Measurements from ENCODE around the gene CRACR2B.

Gene CRACR2B

GRCh38 chr11:811446-812245 lies 16.1 kb upstream of the CRACR2B start:
- no peak for DNase-seq (ENCODE audit: low spot score)

GRCh38 chr11:812390-812789 lies 15.3 kb upstream of the CRACR2B start:
- no peak for DNase-seq (ENCODE audit: low spot score)

GRCh38 chr11:813072-813455 lies 14.7 kb upstream of the CRACR2B start:
- no peak for DNase-seq (ENCODE audit: low spot score)

- no peak for DNase-seq (ENCODE audit: low spot score)
Measured at GRCh38 chr11:813456-814096, 14.1 kb upstream of the CRACR2B start.

- no peak for DNase-seq (ENCODE audit: low spot score)
Measured at GRCh38 chr11:815675-816432, 11.9 kb upstream of the CRACR2B start.

- no peak for DNase-seq (ENCODE audit: low spot score)
Measured at GRCh38 chr11:816433-816779, 11.3 kb upstream of the CRACR2B start.

GRCh38 chr11:818396-819128 lies 9.2 kb upstream of the CRACR2B start, which contains the start of gene PNPLA2:
TSS of gene PNPLA2 (plus strand) at chr11:818914. CDS start at chr11:819719, 805 bp downstream.
- no peak for DNase-seq (ENCODE audit: low spot score)

- DNase-seq (ENCODE audit: low spot score), result peak; percentile 93
Measured at GRCh38 chr11:819129-819931, 8.4 kb upstream of the CRACR2B start.

GRCh38 chr11:819943-820649 lies 7.6 kb upstream of the CRACR2B start:
- peak; percentile 93 for DNase-seq (ENCODE audit: low spot score)

GRCh38 chr11:820655-821511 lies 6.8 kb upstream of the CRACR2B start:
- DNase-seq (ENCODE audit: low spot score), result peak; percentile 35

- no peak for DNase-seq (ENCODE audit: low spot score)
Measured at GRCh38 chr11:821512-822371, 6.0 kb upstream of the CRACR2B start.

- DNase-seq (ENCODE audit: low spot score), result no peak
Measured at GRCh38 chr11:823441-824291, 4.1 kb upstream of the CRACR2B start.

- no peak for DNase-seq (ENCODE audit: low spot score)
Measured at GRCh38 chr11:824292-824880, 3.3 kb upstream of the CRACR2B start.

GRCh38 chr11:824942-825341 lies 2.8 kb upstream of the CRACR2B start:
- no peak for DNase-seq (ENCODE audit: low spot score)

- DNase-seq (ENCODE audit: low spot score), result no peak
Measured at GRCh38 chr11:825366-826226, 2.1 kb upstream of the CRACR2B start.

- DNase-seq (ENCODE audit: low spot score), result no peak
Measured at GRCh38 chr11:826227-826621, 1.5 kb upstream of the CRACR2B start.

GRCh38 chr11:826836-827145 lies 928 bp upstream of the CRACR2B start:
- no peak for DNase-seq (ENCODE audit: low spot score)
